RWPE1 (cell line): ENCODE data around the gene ENTPD7.
"Not testable (repeated sequence)": the region's sequence is repeated elsewhere in the genome, so short reads cannot be mapped to it uniquely, and the experiment has no call there.

Experiments
- CTCF ChIA-PET: fragments of 350-600 bp; sonication (Branson Sonifier 250); formaldehyde crosslinking; extraction: SDS; loops from one replicate; lab custom pipeline; 2021; lab: Yijun Ruan, JAX
- POLR2A ChIA-PET: fragments of 400-600 bp; formaldehyde crosslinking; extraction: SDS; loops from one replicate; lab custom pipeline; 2020; ENCODE audit warnings: antibody characterized with exemption; ENCODE audit not compliant: low non-redundant PET; lab: Yijun Ruan, JAX
- DNase-seq: peaks from one replicate; pipeline ENCODE4 v3.0.0; 2012; ENCODE audit warnings: low spot score
- H3K27ac ChIP-seq: fragments of 450-650 bp; 2 replicates; pipeline ENCODE4 v1.5.1; 2017
- CTCF ChIP-seq: fragments of 450-650 bp; conservative IDR thresholded peaks from 2 replicates; pipeline ENCODE4 v1.5.1; 2017; ENCODE audit warnings: low read depth, mild to moderate bottlenecking

The ENTPD7 gene

GRCh38 chr10:99619090-99619800 lies 40.1 kb upstream of the ENTPD7 start:
- TF ChIP-seq CTCF = no peak
- H3K27ac ChIP-seq = peak overlapping the region; percentile 99
- ChIA-PET CTCF (interaction anchor here (0.7 kb wide), 1 partner anchor 1973 kb away, joined by 3 read pairs; no protein-coding TSS in a partner anchor), POLR2A (interaction anchor here (1.5 kb wide), 1 partner anchor 41 kb away, joined by 4 read pairs; the partner anchor contains the start of gene ENTPD7)
- DNase-seq = no peak

- ChIA-PET POLR2A (interaction anchor here (0.5 to 1.5 kb wide), 11 partner anchors 16 to 1815 kb away, joined by 3 to 6 read pairs (median 4); partner anchors contain the start of genes COX15, CUTC, ENTPD7 and GOT1), CTCF (interaction anchor here (0.7 kb wide), 1 partner anchor 601 kb away, joined by 3 read pairs; no protein-coding TSS in a partner anchor)
- peak within 1 kb of the TSS; percentile 99 for H3K27ac ChIP-seq
- no peak for TF ChIP-seq CTCF
- DNase-seq = peak; percentile 99
Observed at GRCh38 chr10:99619851-99620710, 39.2 kb upstream of the ENTPD7 start, which contains the start of gene SLC25A28. Gene SLC25A28, minus strand, starts transcription at chr10:99620439. Its CDS starts 104 bp downstream, at chr10:99620335.

DNA sequence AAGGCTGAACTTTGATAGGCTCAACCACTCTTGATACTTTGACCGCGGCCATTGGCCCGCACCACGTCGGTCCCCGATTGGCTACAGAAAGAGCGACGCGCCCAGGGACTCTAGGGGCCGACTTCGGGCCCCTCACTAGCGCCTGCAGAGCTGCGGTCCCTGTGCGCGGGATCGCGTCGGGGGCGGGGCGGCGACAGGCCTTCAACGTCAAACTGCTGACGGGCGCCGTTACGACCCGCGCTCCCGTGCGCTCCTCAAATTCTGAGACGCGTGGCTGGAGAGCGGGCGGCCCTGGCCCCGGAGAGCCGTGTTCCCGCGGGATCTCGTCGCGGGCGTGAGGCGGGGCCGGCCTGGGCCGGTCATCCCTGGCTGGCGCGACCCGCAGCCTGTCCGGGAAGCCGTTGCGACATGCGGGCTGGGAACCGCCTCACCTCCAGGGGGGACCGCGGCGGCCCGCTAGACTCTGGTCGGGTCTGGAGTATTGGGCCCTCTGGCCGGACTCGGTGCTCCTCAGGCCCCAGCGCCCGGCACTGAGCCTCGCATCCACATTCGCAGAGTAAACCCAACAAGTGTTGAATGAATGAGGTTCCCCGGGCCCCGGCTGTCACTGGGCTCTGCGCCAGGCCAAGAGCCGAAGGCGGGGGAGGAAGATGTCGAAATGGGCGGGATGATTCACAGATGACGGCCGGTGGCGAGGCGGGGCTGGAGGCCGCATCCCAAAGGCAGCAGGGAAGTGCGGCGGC lies 38.4 kb upstream of the ENTPD7 start:
- peak overlapping the region; percentile 99 for H3K27ac ChIP-seq
- DNase-seq = peak; percentile 97
- ChIA-PET CTCF (interaction anchor here (0.7 to 1.5 kb wide), 3 partner anchors 10 to 602 kb away, joined by 3 read pairs; partner anchors contain the start of gene ENTPD7), POLR2A (interaction anchor here (0.5 to 1.5 kb wide), 13 partner anchors 15 to 492 kb away, joined by 3 to 6 read pairs (median 4); partner anchors contain the start of genes COX15, CUTC, ENTPD7 and GOT1)
- no peak for TF ChIP-seq CTCF

DNA sequence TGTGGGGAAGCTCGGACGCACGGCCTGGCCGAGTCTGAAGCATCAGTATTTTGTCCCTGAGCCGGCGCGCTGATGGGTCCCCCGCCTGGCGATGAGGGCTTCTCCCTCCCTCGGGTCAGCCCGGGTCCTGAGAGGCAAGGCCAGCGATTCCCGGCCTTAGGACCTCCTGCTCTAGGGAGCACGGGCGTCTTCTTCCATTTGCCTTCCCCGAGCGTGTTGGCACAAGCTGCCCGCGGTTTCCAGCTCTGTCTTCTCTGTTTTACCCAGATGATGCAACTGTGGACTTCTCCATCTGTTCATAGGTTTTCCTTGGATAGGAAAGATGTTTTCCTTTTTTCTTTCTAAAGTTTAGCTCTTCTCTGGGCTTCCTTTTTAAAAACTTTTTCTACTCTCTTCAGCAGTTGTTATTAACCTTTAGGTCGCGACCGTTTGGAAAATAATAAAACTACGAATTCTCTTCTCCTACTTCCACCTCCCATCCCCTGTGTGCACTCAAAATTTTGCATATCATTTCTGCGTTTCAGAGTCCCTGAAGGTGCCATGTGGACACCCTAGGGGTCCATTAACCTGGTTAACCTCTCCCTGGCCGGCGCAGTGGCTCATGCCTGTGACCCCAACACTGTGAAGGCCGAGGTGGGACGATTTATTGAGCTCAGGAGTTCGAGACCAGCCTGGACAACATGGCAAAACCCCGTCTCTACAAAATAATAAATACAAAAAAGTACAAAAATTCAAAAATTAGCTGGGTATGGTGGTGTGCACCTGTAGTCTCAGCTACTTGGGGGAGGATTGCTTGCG lies 37.7 kb upstream of the ENTPD7 start:
- DNase-seq = peak; percentile 74
- peak overlapping the region; percentile 99 for H3K27ac ChIP-seq
- TF ChIP-seq CTCF = no peak
- CTCF ChIA-PET = interaction anchor here (0.9 to 1.5 kb wide), 3 partner anchors 9 to 89 kb away, joined by 3 to 6 read pairs (median 3); partner anchors contain the start of gene ENTPD7
- POLR2A ChIA-PET = interaction anchor here (0.6 to 1.5 kb wide), 6 partner anchors 38 to 121 kb away, joined by 3 to 6 read pairs (median 4); partner anchors contain the start of gene ENTPD7

DNA sequence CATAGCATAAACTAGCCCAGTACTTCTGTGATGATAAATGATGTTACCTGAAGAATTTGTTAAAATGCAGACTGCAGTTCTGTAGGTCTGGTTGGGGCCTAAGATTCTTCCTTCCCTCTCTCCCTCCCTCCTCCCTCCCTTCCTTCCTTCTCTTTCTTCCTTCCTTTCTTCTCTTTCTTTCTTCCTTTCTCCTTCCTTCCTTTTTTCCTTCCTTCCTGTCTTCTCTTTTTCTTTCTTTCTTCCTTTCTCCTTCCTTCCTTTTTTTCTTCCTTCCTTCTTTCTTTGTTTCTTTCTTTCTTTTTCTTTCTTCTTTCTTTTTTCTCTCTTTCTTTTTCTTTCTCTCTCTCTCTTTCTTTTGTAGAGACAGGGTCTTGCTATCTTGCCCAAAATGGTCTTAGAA lies 35.4 kb upstream of the ENTPD7 start:
- TF ChIP-seq CTCF = no peak
- DNase-seq = no peak
- ChIA-PET CTCF (interaction anchor here (0.8 kb wide), 1 partner anchor 1157 kb away, joined by 3 read pairs; no protein-coding TSS in a partner anchor), POLR2A (no interaction called here)
- no peak overlapping the region for H3K27ac ChIP-seq

DNA sequence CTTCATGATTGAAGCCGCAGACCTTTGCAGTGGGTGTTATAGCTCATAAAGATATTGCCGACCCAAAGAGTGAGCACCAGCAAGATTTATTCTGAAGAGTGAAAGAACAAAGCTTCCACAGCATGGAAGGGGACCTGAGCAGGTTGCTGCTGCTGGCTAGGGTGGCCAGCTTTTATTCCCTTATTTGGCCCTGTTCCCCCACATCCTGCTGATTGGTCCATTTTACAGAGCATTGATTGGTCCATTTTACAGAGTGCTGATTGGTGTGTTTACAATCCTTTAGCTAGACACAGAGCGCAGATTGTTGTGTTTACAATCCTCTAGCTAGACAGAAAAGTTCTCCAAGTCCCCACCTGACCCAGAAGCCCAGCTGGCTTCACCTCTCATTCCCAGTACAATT lies 34.2 kb upstream of the ENTPD7 start:
- CTCF ChIA-PET = interaction anchor here (0.5 kb wide), 1 partner anchor 894 kb away, joined by 5 read pairs; no protein-coding TSS in a partner anchor

More for the DNA sequence above, 34.2 kb upstream of the ENTPD7 start:
- DNase-seq, POLR2A ChIA-PET, H3K27ac ChIP-seq: not testable (repeated sequence)
